Measurements from ENCODE around the gene RNF149.
"Not testable (repeated sequence)": the region's sequence is repeated elsewhere in the genome, so short reads cannot be mapped to it uniquely, and the experiment has no call there.

Gene RNF149

DNA sequence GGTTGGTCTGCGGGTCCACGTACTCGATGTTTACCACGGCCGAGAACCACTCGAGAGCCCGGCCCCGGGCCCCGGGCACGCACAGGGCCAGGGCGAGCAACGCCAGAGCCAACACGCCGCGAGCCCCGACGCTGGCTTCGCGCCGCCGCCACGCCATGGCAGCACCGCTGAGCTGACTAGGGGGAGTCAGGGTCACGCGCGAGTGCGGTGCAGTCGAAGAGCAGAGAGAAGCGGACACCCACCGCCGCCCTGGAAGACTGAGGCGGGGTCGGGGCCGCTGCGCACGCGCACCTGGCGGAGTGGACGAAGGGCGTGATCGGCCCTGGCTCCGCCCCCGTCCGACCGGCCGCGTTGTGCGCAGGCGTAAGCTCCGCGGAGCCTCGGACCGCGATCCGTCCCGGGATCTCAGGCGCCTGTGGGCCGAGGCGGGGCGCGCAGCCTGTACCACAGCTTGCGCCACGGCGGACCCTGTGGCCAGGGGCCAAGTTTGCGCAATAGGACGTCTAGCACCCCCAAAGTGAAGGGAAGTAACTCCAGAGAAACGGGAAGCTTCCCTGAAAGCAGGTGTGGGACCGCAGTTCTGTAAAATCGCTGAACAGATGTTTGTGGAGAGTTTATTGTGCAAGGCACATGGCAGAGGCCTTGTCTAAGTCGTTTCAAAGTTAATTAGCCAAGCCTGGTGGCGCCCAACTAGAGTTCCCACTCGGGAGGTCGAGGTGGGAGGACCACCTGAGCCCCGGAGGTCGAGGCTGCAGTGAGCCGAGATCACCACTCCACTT, at the start of gene RNF149:
Gene RNF149, minus strand, starts transcription at position 270 of the 779 bp plus-strand sequence. Its CDS starts 113 bp downstream, at position 157.
- Histone ChIP-seq H3K4me1 (ENCODE audit: control insufficient read depth in 2 of 2, insufficient read depth in 2 of 2, low read length in 2 of 2) (peaks cover 19 to 41% of the 10 kb centered on the region in 2 donors), H3K9ac (ENCODE audit: low read depth in 1 of 2, low read length in 2 of 2) (peak within 1 kb of the TSS; percentile 94 to 99), H3K4me3 (ENCODE audit: low read length in 2 of 2) (peak within 1 kb of the TSS; percentile 86 to 96), H3K36me3 (ENCODE audit: control insufficient read depth in 2 of 2, insufficient read depth in 2 of 2, low read length in 2 of 2) (peaks cover 0 to 3% of the 10 kb centered on the region in 2 donors), H3K27ac (ENCODE audit: low read depth in 2 of 2, low read length in 2 of 2) (peak within 1 kb of the TSS; percentile 92 to 94), H3K9me3 (ENCODE audit: control insufficient read depth in 2 of 2, low read length in 2 of 2) (no peaks in the 10 kb centered on the region), H3K27me3 (ENCODE audit: control insufficient read depth in 2 of 2, insufficient read depth in 2 of 2, low read length in 2 of 2) (no peaks in the 10 kb centered on the region)

DNA sequence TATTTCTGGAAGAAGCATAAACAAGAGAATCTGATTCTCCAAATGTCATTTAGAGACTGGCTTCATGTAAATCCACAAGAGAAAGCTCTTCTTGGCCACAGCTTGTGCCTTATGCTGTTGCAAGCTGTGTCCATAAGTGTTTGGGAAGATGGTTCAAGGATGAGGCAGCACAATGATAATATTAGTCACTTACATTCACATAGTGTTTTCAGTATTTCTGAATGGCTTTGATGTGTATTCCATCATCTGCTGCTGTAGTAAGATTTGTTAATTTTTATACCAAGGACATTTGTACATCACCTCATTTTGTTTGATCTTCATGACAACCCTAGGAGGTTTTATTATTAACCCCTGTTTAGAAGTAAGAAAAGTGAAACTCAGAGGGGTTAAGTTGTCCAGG, 48.9 kb upstream of the RNF149 start:
- Histone ChIP-seq H3K9ac (ENCODE audit: low read depth in 1 of 2, low read length in 2 of 2) (no peak overlapping the region), H3K27me3 (ENCODE audit: control insufficient read depth in 2 of 2, insufficient read depth in 2 of 2, low read length in 2 of 2) (peaks cover 0 to 2% of the 10 kb centered on the region in 2 donors), H3K9me3 (ENCODE audit: control insufficient read depth in 2 of 2, low read length in 2 of 2) (no peaks in the 10 kb centered on the region), H3K4me3 (ENCODE audit: low read length in 2 of 2) (no peak overlapping the region), H3K27ac (ENCODE audit: low read depth in 2 of 2, low read length in 2 of 2) (no peak overlapping the region), H3K4me1 (ENCODE audit: control insufficient read depth in 2 of 2, insufficient read depth in 2 of 2, low read length in 2 of 2) (no peaks in the 10 kb centered on the region), H3K36me3 (ENCODE audit: control insufficient read depth in 2 of 2, insufficient read depth in 2 of 2, low read length in 2 of 2) (no peaks in the 10 kb centered on the region)

DNA sequence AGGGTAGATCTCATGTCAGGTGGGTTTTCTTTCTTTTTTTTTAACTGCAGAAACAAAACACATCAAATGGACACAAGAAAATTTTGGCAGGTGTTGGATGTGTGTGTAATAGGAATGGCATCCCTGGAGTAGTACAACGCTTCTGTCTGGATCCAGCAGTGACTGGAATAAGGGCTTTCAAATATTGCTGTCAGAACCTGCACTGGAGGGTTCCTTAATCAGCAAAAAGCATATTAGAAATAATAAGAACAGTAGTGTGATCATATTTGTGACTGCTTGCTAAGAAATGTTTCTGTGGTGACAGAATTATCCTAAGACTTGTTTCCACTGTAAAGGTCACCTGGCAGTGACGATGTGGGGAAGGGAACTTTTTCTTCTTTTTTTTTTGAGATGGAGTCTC, 48.0 kb upstream of the RNF149 start:
- Histone ChIP-seq H3K9ac (ENCODE audit: low read depth in 1 of 2, low read length in 2 of 2) (no peak overlapping the region), H3K36me3 (ENCODE audit: control insufficient read depth in 2 of 2, insufficient read depth in 2 of 2, low read length in 2 of 2) (no peaks in the 10 kb centered on the region), H3K27me3 (ENCODE audit: control insufficient read depth in 2 of 2, insufficient read depth in 2 of 2, low read length in 2 of 2) (no peaks in the 10 kb centered on the region), H3K9me3 (ENCODE audit: control insufficient read depth in 2 of 2, low read length in 2 of 2) (no peaks in the 10 kb centered on the region), H3K4me1 (ENCODE audit: control insufficient read depth in 2 of 2, insufficient read depth in 2 of 2, low read length in 2 of 2) (no peaks in the 10 kb centered on the region), H3K4me3 (ENCODE audit: low read length in 2 of 2) (no peak overlapping the region), H3K27ac (ENCODE audit: low read depth in 2 of 2, low read length in 2 of 2) (no peak overlapping the region)

DNA sequence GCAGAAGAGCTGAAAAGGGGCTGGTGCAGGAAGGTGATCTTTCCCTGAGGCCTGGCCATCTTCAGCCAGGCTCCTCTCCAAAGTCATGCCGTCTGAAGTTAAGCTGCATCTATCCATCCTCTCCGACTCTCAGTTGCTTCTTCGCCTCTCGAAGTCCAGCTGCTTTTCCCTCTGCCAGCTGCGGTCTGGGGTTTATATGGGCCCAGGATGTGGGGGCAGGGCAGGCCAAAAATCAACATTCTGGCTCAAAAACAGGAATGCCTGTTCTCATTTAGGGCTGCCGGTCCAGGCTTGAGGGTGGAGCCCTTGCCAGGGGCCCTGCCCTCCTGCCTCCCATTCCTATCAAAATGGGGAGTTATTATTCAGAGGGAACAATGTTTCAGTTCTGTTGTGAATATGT, 47.6 kb upstream of the RNF149 start:
- no peak overlapping the region for H3K4me3 ChIP-seq (ENCODE audit: low read length in 2 of 2)
- no peaks in the 10 kb centered on the region for H3K27me3 ChIP-seq (ENCODE audit: control insufficient read depth in 2 of 2, insufficient read depth in 2 of 2, low read length in 2 of 2)
- no peak overlapping the region for H3K27ac ChIP-seq (ENCODE audit: low read depth in 2 of 2, low read length in 2 of 2)
- H3K4me1 ChIP-seq (ENCODE audit: control insufficient read depth in 2 of 2, insufficient read depth in 2 of 2, low read length in 2 of 2): no peaks in the 10 kb centered on the region
- H3K36me3 ChIP-seq (ENCODE audit: control insufficient read depth in 2 of 2, insufficient read depth in 2 of 2, low read length in 2 of 2): no peaks in the 10 kb centered on the region
- H3K9ac ChIP-seq (ENCODE audit: low read depth in 1 of 2, low read length in 2 of 2): no peak overlapping the region
- H3K9me3 ChIP-seq (ENCODE audit: control insufficient read depth in 2 of 2, low read length in 2 of 2): no peaks in the 10 kb centered on the region

DNA sequence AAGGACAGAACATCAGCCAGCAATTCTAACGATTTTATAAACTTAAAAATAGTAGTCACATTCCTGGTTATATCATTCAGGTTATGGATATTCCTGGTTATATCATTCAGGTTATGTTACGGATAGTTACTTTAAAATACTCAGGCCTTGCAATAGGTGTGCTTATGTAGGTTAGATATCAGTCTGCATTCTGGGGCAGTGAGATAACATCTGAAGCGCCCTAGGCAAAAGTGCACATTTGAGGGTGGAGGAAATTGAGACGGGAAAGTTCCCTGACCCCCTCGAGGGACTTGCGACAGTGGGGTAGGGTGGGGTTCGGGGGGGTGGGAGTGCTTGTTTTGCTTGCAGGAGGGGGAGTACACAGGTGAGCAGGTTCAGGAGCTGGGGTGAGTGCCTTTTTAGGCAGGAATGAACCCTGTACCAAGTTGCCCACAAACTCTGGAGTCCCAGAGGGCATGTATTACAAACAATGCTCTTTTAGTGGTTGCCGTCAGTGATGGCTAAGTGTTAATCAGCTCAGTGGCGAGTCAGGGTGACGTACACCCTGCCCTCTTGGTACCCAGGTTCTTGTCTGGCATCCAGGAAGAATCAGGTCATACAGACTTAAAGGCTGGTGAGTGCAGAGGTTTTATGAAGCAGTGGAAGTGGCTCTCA, 47.0 kb upstream of the RNF149 start:
- no peak overlapping the region for H3K27ac ChIP-seq (ENCODE audit: low read depth in 2 of 2, low read length in 2 of 2)
- no peaks in the 10 kb centered on the region for H3K27me3 ChIP-seq (ENCODE audit: control insufficient read depth in 2 of 2, insufficient read depth in 2 of 2, low read length in 2 of 2)
- no peak overlapping the region for H3K4me3 ChIP-seq (ENCODE audit: low read length in 2 of 2)
- no peaks in the 10 kb centered on the region for H3K9me3 ChIP-seq (ENCODE audit: control insufficient read depth in 2 of 2, low read length in 2 of 2)
- no peaks in the 10 kb centered on the region for H3K36me3 ChIP-seq (ENCODE audit: control insufficient read depth in 2 of 2, insufficient read depth in 2 of 2, low read length in 2 of 2)
- no peak overlapping the region for H3K9ac ChIP-seq (ENCODE audit: low read depth in 1 of 2, low read length in 2 of 2)
- H3K4me1 ChIP-seq (ENCODE audit: control insufficient read depth in 2 of 2, insufficient read depth in 2 of 2, low read length in 2 of 2): no peaks in the 10 kb centered on the region

GRCh38 chr2:101354420-101355311, 46.2 kb upstream of the RNF149 start:
- H3K36me3 ChIP-seq (ENCODE audit: control insufficient read depth in 2 of 2, insufficient read depth in 2 of 2, low read length in 2 of 2): no peaks in the 10 kb centered on the region
- no peaks in the 10 kb centered on the region for H3K9me3 ChIP-seq (ENCODE audit: control insufficient read depth in 2 of 2, low read length in 2 of 2)
- no peaks in the 10 kb centered on the region for H3K27me3 ChIP-seq (ENCODE audit: control insufficient read depth in 2 of 2, insufficient read depth in 2 of 2, low read length in 2 of 2)
- H3K4me1 ChIP-seq (ENCODE audit: control insufficient read depth in 2 of 2, insufficient read depth in 2 of 2, low read length in 2 of 2): no peaks in the 10 kb centered on the region
- H3K27ac ChIP-seq (ENCODE audit: low read depth in 2 of 2, low read length in 2 of 2): no peak overlapping the region
- no peak overlapping the region for H3K9ac ChIP-seq (ENCODE audit: low read depth in 1 of 2, low read length in 2 of 2)
- H3K4me3 ChIP-seq (ENCODE audit: low read length in 2 of 2): no peak overlapping the region

DNA sequence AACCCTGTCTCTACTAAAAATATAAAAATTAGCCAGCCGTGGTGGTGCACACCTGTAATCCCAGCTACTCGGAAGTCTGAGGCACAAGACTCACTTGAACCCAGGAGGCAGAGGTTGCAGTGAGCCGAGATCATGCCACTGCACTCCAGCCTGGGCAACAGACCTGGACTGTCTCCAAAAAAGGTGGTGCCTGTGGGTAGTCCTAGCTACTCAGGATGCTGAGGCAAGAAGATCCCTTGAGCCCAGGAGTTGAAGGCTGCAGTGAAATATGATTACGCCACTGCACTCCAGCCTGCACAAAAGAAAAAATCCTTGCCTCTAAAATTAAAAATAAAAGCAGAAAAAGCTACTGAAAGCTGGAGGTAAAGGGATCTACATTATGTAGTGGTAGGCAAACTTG, 44.1 kb upstream of the RNF149 start:
- not testable (repeated sequence) for H3K4me3 ChIP-seq (ENCODE audit: low read length in 2 of 2); H3K9me3 ChIP-seq (ENCODE audit: control insufficient read depth in 2 of 2, low read length in 2 of 2); H3K27me3 ChIP-seq (ENCODE audit: control insufficient read depth in 2 of 2, insufficient read depth in 2 of 2, low read length in 2 of 2); H3K27ac ChIP-seq (ENCODE audit: low read depth in 2 of 2, low read length in 2 of 2); H3K4me1 ChIP-seq (ENCODE audit: control insufficient read depth in 2 of 2, insufficient read depth in 2 of 2, low read length in 2 of 2); H3K36me3 ChIP-seq (ENCODE audit: control insufficient read depth in 2 of 2, insufficient read depth in 2 of 2, low read length in 2 of 2); H3K9ac ChIP-seq (ENCODE audit: low read depth in 1 of 2, low read length in 2 of 2)

- Histone ChIP-seq H3K4me1 (ENCODE audit: control insufficient read depth in 2 of 2, insufficient read depth in 2 of 2, low read length in 2 of 2) (no peaks in the 10 kb centered on the region), H3K9ac (ENCODE audit: low read depth in 1 of 2, low read length in 2 of 2) (no peak overlapping the region), H3K4me3 (ENCODE audit: low read length in 2 of 2) (no peak overlapping the region), H3K36me3 (ENCODE audit: control insufficient read depth in 2 of 2, insufficient read depth in 2 of 2, low read length in 2 of 2) (no peaks in the 10 kb centered on the region), H3K9me3 (ENCODE audit: control insufficient read depth in 2 of 2, low read length in 2 of 2) (no peaks in the 10 kb centered on the region), H3K27ac (ENCODE audit: low read depth in 2 of 2, low read length in 2 of 2) (no peak overlapping the region), H3K27me3 (ENCODE audit: control insufficient read depth in 2 of 2, insufficient read depth in 2 of 2, low read length in 2 of 2) (no peaks in the 10 kb centered on the region)
Measured at GRCh38 chr2:101351207-101351606, 42.7 kb upstream of the RNF149 start.

- Histone ChIP-seq H3K36me3 (ENCODE audit: control insufficient read depth in 2 of 2, insufficient read depth in 2 of 2, low read length in 2 of 2) (no peaks in the 10 kb centered on the region), H3K9ac (ENCODE audit: low read depth in 1 of 2, low read length in 2 of 2) (no peak overlapping the region), H3K27ac (ENCODE audit: low read depth in 2 of 2, low read length in 2 of 2) (no peak overlapping the region), H3K9me3 (ENCODE audit: control insufficient read depth in 2 of 2, low read length in 2 of 2) (no peaks in the 10 kb centered on the region), H3K4me1 (ENCODE audit: control insufficient read depth in 2 of 2, insufficient read depth in 2 of 2, low read length in 2 of 2) (no peaks in the 10 kb centered on the region), H3K27me3 (ENCODE audit: control insufficient read depth in 2 of 2, insufficient read depth in 2 of 2, low read length in 2 of 2) (no peaks in the 10 kb centered on the region), H3K4me3 (ENCODE audit: low read length in 2 of 2) (no peak overlapping the region)
Measured at GRCh38 chr2:101349893-101350662, 41.6 kb upstream of the RNF149 start.

Measured in mucosa of rectum (tissue), 2 donors.